Keratinocyte (primary cell): ENCODE measurements around the gene PCDH7. TPM values are rescaled to one million over a fixed set of nuclear protein-coding genes. Genes with fewer than 3 reads are reported as not detected.

Experiments
- DNase-seq: peaks from one replicate; pipeline ENCODE4 v3.0.0-alpha.2; 2011; ENCODE audit warnings: low read depth, missing footprints, low spot score
- FAIRE-seq: peaks from 2 replicates; lab custom pipeline; 2011; peaks lifted over from hg19 to GRCh38; lab: Jason Lieb, UNC
- H2AFZ ChIP-seq: 2 replicates; pipeline ENCODE4 v1.6.0; 2012; ENCODE audit warnings: low read length, control low read depth, inconsistent platforms; ENCODE audit not compliant: control insufficient read depth
- H3K27ac ChIP-seq: 2 replicates; pipeline ENCODE4 v1.5.1; 2011; ENCODE audit warnings: low read length; ENCODE audit not compliant: control insufficient read depth, insufficient read depth
- H3K27me3 ChIP-seq: 3 replicates; pipeline ENCODE4 v1.6.0; 2011; ENCODE audit warnings: low read length; ENCODE audit not compliant: control insufficient read depth, insufficient read depth; ENCODE audit errors: extremely low read depth
- H3K36me3 ChIP-seq, 2 experiments: 2 replicates in 1 of 2; 3 replicates in 1 of 2; pipeline ENCODE4 v1.5.1; 2011; ENCODE audit warnings: low read length in 2 of 2, mild to moderate bottlenecking in 1 of 2; ENCODE audit not compliant: control insufficient read depth in 2 of 2, insufficient read depth in 2 of 2; ENCODE audit errors: extremely low read depth in 1 of 2
- H3K4me1 ChIP-seq: 3 replicates; pipeline ENCODE4 v1.5.1; 2011; ENCODE audit warnings: low read length; ENCODE audit not compliant: control insufficient read depth, insufficient read depth; ENCODE audit errors: extremely low read depth
- H3K4me2 ChIP-seq: 3 replicates; pipeline ENCODE4 v1.6.0; 2011; ENCODE audit warnings: low read depth, low read length; ENCODE audit not compliant: control insufficient read depth, insufficient read depth; ENCODE audit errors: extremely low read depth
- H3K4me3 ChIP-seq, 3 experiments: fragments of 200-600 bp in 1 of 3; sonication (generic) in 1 of 3; 2 replicates in 2 of 3; 3 replicates in 1 of 3; pipeline ENCODE4 v1.5.1; 2011 to 2016; ENCODE audit warnings: low read length in 3 of 3, mild to moderate bottlenecking in 3 of 3, control low read depth in 2 of 3, inconsistent platforms in 1 of 3, low read depth in 1 of 3, mixed read lengths in 1 of 3, mixed run types in 1 of 3, moderate library complexity in 1 of 3; ENCODE audit not compliant: control insufficient read depth in 2 of 3, insufficient read depth in 2 of 3; ENCODE audit errors: extremely low read depth in 1 of 3
- H3K79me2 ChIP-seq: 2 replicates; pipeline ENCODE4 v1.6.0; 2012; ENCODE audit warnings: low read length; ENCODE audit not compliant: control insufficient read depth, insufficient read depth
- H3K9ac ChIP-seq: 3 replicates; pipeline ENCODE4 v1.6.0; 2011; ENCODE audit warnings: low read length; ENCODE audit not compliant: control insufficient read depth, insufficient read depth; ENCODE audit errors: extremely low read depth
- H3K9me1 ChIP-seq: 3 replicates; pipeline ENCODE4 v1.6.0; 2011; ENCODE audit warnings: low read length; ENCODE audit not compliant: control insufficient read depth, insufficient read depth; ENCODE audit errors: extremely low read depth
- H3K9me3 ChIP-seq: 2 replicates; pipeline ENCODE4 v1.5.1; 2012; ENCODE audit warnings: low read depth, low read length; ENCODE audit not compliant: control insufficient read depth
- H4K20me1 ChIP-seq: 3 replicates; pipeline ENCODE4 v1.6.0; 2011; ENCODE audit warnings: low read length; ENCODE audit not compliant: control insufficient read depth, insufficient read depth; ENCODE audit errors: extremely low read depth
- CTCF ChIP-seq, 3 experiments: IDR thresholded peaks in 1 of 3; conservative IDR thresholded peaks in 1 of 3; optimal IDR thresholded peaks in 1 of 3; 2 replicates in 2 of 3; 3 replicates in 1 of 3; pipeline versions ENCODE3 to v1.5.1; 2011; ENCODE audit warnings: low read length in 3 of 3, mild to moderate bottlenecking in 3 of 3, moderate library complexity in 2 of 3, control low read depth in 1 of 3, inconsistent platforms in 1 of 3; ENCODE audit not compliant: insufficient read depth in 2 of 3; ENCODE audit errors: extremely low read depth in 1 of 3
- EZH2 ChIP-seq: IDR thresholded peaks from one replicate; pipeline ENCODE4 v1.6.1; 2012; ENCODE audit warnings: inconsistent platforms, mild to moderate bottlenecking, low read length, moderate library complexity
- dilution Hi-C: fragments of 300-500 bp; cut with MboI; formaldehyde crosslinking; loops from one replicate; pipeline ENCODE4 v1.7.0; 2020; ENCODE audit warnings: low sequenced_read_pairs; ENCODE audit not compliant: extremely low pct_ligation_motif_present
- polyA plus RNA-seq, 5 experiments: library from polyadenylated mRNA; depleted of rRNA in 3 of 5; stranded (reverse) in 3 of 5; stranded (forward) in 1 of 5; unstranded in 1 of 5; fragments of >200 nt; gene quantifications; 1 replicate in 1 of 5; 2 replicates in 3 of 5; 3 replicates in 1 of 5; pipeline versions ENCODE4 v1.2.1 to v1.2.3, GENCODE V29; 2011 to 2012; ENCODE audit warnings: missing spikeins in 2 of 5, low read depth in 1 of 5, low replicate concordance in 1 of 5

PCDH7 gene
- polyA plus RNA-seq, 1 donor (not counting 4 experiments of a cell fraction or from before 2014, with no cell fraction given): 28.1 TPM

DNA sequence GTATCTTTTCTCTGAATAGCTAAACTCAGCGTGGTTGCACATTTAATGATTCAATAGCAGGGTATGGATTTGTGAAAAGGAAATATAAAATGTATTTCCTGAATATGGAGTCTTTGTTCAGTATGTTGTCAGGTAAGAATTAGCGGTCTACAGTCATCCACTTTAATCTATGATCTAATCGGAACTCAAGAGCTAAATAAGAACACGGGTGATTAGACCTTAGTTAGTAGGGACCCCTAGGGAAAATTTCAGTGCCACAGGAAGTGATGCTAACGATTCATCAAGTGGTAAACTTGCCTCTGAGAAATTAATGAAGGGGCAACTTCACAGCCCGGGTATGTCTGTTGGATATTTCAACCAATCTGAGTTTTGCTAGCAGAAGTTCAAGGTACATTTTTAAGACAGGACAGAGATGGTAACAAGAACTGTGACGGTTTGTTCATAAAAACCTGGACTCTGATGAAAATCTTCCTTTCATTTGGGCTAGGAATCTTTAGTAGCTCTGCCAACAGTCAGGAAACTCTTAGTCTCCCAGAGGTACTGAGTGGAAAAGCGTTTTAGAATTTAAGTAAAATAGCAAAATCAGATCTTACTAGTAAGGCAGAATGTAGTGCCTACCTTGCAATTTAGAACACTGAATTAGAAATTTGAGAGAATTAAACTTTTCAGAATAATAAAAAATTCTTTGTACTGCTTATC is 47.1 kb downstream of the PCDH7 start:
- dilution Hi-C loops: no loop called here
- no peak overlapping the region for H3K27ac ChIP-seq
- H2AFZ ChIP-seq: peak overlapping the region; percentile 1

DNA sequence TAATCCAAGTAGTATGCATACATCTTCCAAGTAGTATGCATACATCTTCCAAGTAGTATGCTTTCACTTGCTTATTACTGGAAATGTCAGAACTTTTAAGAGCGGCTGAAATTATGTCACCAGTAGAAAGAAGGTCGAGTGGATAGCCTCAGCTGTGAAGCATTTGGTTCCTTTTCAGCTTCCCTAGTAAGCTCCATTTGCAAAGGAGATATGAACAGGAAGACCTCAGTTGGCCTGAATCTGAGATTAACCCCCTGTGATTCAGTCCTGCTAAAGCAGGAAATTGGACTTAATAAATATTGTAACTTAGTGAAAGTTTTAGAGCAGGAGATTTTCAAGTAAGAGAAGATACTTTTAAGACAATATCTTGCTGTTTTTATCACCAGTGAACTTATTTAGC is 48.1 kb downstream of the PCDH7 start:
- Histone ChIP-seq H3K9me1 (no peaks in the 10 kb centered on the region), H3K27me3 (no peaks in the 10 kb centered on the region), H2AFZ (peak overlapping the region; percentile 0), H3K27ac (no peak overlapping the region), H3K36me3 (no peaks in the 10 kb centered on the region), H3K9ac (no peak overlapping the region), H4K20me1 (no peaks in the 10 kb centered on the region), H3K4me2 (peak overlapping the region; percentile 4), H3K4me1 (peaks cover 35% of the 10 kb centered on the region), H3K79me2 (peaks cover 3% of the 10 kb centered on the region), H3K9me3 (no peaks in the 10 kb centered on the region), H3K4me3 (no peak overlapping the region)
- DNase-seq: no peak
- dilution Hi-C loops: no loop called here
- TF ChIP-seq EZH2 (no peak), CTCF (optimal IDR thresholded peaks at IDR 0.05 in 1 of 3, IDR thresholded peaks at IDR 0.05 in 1 of 3, conservative IDR thresholded peaks at IDR 0.05 in 1 of 3; ENCODE audit: extremely low read depth in 1 of 3, insufficient read depth in 2 of 3, low read length in 3 of 3) (no peak)
- FAIRE-seq: no peak

More for the DNA sequence above, 47.1 kb downstream of the PCDH7 start:
- no peak for TF ChIP-seq CTCF (optimal IDR thresholded peaks at IDR 0.05 in 1 of 3, IDR thresholded peaks at IDR 0.05 in 1 of 3, conservative IDR thresholded peaks at IDR 0.05 in 1 of 3; ENCODE audit: extremely low read depth in 1 of 3, insufficient read depth in 2 of 3, low read length in 3 of 3)
- no peak for TF ChIP-seq EZH2
- Histone ChIP-seq H3K4me1 (peaks cover 39% of the 10 kb centered on the region), H4K20me1 (no peaks in the 10 kb centered on the region), H3K4me3 (no peak overlapping the region), H3K27me3 (no peaks in the 10 kb centered on the region), H3K36me3 (no peaks in the 10 kb centered on the region), H3K9me1 (no peaks in the 10 kb centered on the region), H3K4me2 (no peak overlapping the region), H3K9ac (no peak overlapping the region), H3K9me3 (no peaks in the 10 kb centered on the region), H3K79me2 (peaks cover 3% of the 10 kb centered on the region)
- FAIRE-seq: peak; percentile 70
- DNase-seq: no peak
